NCI-H69 (cell line): Measurements from ENCODE around the gene SYNGR3.

Experiments
- DNase-seq: peaks from one replicate; lab custom pipeline; 2025; lab: John Stamatoyannopoulos, UW

Gene SYNGR3

GRCh38 chr16:2042171-2042985, 52.6 kb downstream of the SYNGR3 start:
- DNase-seq: peak; percentile 41

GRCh38 chr16:2042986-2043666, 53.4 kb downstream of the SYNGR3 start:
- no peak for DNase-seq
